Stimulated activated CD4-positive, alpha-beta T cell treated with anti-CD3 and anti-CD28 coated beads, Interleukin-2, amount 100 ng/mL, for 4 hours (primary cell): Measurements from ENCODE around the gene CHSY1.

ENCODE experiments used
- DNase-seq: peaks from one replicate; pipeline ENCODE4 v3.0.0-alpha.2; 2020; ENCODE audit warnings: low read depth

CHSY1 gene

GRCh38 chr15:101171954-101172353 is 79.9 kb downstream of the CHSY1 start:
- no peak for DNase-seq

DNA sequence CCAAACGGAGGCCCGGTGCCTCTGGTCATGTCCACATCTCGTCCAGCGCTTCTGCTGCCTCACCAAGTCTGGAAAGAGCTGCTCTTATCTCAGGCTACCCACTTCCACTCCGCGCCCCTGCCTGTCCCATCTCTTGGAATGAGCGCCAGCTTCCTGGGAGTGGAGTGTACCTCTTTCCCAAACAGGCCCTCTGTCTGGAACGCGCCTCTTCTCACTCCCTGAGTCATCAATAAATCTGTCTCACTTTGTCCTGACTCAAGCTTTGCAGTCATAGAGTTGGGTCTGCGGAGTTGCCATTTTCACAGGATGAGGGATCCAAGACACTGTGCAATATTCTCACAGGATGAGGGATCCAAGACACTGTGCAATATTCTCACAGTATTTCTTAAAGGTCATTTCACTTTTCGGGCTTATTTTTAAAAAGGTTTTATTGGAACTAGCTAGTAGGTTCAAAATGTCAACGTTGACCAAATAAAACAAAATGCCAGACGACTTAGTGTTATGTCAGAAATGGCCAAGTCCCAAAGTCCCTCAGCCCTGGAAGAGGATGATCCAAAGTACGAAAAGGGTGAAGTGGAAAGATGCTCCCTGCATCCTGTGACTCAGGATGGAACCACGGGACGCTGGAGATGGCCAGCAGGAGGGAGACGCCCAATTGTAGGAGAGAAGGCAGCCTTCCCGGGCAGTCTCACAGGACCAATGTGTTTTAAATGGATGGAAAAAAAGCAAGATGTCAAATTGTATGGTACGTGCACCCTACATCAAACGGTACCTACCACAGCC is 81.1 kb downstream of the CHSY1 start:
- no peak for DNase-seq

DNA sequence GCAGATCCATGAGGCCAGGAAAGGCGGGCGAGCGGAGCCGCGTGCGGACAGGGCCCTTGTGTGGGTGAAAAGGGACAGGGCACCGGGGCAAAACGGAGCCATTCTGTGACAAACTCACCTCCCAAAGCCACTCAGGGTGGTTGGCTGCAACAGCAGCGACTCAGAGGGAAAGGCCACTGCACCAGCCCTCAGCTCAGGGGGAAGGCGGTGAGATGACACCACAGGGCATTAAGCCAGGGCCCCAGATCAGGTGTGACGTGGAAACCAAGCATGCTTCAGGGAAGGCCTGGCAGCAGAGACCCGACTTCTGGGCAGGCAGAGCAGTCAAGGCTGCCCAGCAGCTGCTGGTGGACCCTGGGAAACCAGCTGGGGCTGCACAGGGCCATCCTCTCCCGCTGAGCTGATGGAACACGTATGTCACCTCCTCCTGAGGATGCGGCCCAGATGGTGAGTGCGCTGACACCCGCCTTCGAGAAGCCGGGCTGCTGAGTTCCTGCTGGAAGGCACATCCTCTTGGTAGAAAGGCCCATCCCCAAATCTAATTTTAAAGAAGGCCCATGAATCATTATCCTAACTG is 82.3 kb downstream of the CHSY1 start:
- no peak for DNase-seq

- no peak for DNase-seq
These were observed 82.9 kb downstream of the CHSY1 start for GRCh38 chr15:101168898-101169494.

- no peak for DNase-seq
These were observed 83.4 kb downstream of the CHSY1 start for GRCh38 chr15:101168463-101168824.

GRCh38 chr15:101167753-101168462 is 83.9 kb downstream of the CHSY1 start:
- DNase-seq, result peak; percentile 56

GRCh38 chr15:101167411-101167752 is 84.5 kb downstream of the CHSY1 start:
- DNase-seq, result no peak

GRCh38 chr15:101165905-101166471 is 85.9 kb downstream of the CHSY1 start:
- no peak for DNase-seq

- no peak for DNase-seq
These were observed 89.0 kb downstream of the CHSY1 start for GRCh38 chr15:101162701-101163483.

- no peak for DNase-seq
These were observed 90.2 kb downstream of the CHSY1 start for GRCh38 chr15:101161656-101162055.

GRCh38 chr15:101159936-101160815 is 91.7 kb downstream of the CHSY1 start:
- no peak for DNase-seq

GRCh38 chr15:101159096-101159935 is 92.5 kb downstream of the CHSY1 start:
- DNase-seq, result peak; percentile 14

DNA sequence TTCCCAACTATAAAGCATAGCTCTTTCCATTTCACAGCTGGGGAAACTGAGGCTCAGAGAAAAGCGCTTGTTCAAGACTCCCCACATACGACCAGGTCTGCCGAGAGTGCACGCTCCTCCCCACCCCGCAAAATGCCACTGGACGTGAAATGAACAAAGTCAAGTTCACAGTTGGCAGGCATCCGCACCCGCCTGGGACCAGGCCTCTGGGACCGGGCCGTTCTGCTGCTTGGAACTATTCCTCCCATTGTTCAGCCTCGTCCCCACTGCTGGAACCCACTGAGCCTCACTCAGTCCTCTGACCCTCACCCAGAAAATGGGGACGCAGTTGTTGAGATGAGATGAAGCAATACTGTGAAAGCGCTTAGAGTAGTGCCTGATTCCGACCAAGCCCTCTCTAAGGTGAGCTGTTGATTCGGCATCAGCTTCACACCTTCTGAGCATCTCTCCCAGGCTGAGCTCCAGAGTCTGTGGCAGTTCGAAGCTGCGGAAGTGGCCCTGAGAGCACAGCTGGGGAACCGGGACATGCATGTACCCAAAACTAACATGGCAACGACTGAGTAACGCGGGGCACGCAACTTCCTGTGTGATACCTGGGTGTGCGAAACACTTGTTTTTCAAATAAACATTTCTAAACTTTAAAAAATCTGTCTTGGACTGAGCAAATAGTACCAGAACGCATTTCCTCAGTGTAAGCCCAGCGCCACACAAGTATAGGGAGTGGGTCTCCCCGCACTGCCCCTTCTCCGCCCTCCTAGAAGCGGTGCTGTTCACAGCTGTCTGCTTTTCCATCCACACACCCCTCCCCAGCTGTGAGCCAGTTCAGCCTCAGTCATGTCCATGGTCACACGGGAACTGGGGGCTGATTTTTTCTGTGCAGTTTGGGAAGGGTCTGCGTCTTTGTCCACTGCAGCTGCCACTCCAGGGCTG is 93.4 kb downstream of the CHSY1 start:
- no peak for DNase-seq

DNA sequence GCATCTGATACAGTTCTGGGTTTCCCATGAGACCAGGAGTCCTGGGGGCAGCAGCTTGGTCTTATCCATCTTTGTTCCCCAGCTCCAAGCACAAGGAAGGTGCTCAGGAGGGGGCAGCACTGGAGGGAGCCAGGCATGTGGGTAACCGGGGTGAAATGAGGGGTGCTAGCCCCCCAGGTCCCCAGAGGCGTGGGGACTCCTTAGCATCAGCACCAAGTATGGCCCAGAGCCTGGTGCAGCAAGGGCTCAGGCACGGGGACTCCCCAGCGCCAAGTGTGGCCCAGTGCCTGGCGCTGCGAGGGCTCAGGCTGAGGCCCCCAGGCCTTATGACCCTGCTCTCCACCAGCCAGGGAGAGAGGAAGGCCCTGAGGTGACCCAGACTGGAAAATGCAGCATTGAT is 94.1 kb downstream of the CHSY1 start:
- no peak for DNase-seq

- DNase-seq, result no peak
These were observed 95.2 kb downstream of the CHSY1 start for GRCh38 chr15:101156509-101157159.

DNA sequence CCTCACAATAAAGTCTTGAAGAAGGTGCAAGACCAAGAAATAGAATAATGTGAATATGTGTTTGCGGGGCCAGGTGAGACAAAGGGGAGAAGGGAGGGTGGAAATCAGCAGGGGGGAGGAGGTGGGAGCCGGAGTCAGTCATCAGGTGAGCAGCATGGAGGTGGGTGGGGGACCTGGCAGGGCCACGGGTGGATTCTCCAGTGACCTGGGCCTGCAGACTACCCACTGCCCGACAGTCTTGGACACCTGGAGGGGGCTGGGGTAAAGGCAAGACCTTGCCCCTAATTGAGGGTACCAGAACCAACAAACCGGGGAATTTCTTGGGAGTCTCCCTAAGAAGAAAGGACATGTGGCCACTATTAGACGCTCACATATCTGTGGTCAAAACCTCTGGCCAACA is 95.8 kb downstream of the CHSY1 start:
- DNase-seq, result no peak

DNA sequence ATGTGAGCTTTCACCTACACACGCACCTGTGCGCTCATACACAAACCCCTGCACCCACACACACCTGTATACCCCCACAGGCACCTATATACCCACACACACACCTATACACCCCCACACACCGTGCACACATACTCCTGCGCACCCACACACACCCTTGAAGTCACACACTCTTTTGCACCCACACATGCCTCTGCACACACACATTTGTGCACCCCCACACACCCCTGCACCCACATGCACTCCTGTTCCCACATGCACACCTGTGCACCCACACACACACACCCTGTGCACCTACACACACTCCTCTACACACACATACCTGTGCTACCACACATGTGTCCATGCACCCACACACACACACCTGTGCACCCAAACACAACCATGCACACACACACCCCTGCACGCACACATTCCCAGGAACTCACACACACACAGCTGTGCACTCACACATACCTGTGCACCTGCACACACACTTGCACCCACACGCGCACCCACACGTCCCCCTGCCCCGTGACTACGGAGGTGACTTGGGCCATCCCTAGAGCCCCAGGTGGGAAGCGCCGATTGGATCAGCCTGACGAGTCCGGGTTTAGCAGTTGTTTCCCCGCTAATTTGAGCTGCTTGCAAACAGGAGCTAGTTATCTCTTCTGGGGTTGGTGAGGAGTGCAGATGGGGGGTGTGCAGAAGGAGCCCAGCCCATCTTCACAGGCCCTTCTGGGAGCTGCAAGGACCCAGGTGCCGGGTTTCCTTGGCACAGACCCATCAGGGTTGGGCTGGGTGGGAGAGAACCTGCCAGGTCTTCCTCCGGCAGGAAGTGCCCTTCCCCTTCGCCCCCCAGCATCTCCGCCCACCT is 97.8 kb downstream of the CHSY1 start:
- no peak for DNase-seq
